Transverse colon (tissue), 4 donors: ENCODE results near the gene TJP3. TPM values are rescaled to one million over a fixed set of nuclear protein-coding genes. Genes with fewer than 3 reads are reported as not detected.

Source experiments
- DNase-seq: peaks from one replicate; pipeline ENCODE4 v3.0.0-alpha.2; 2019
- H3K27ac ChIP-seq, 4 donors: fragments of 200-600 bp; sonication (generic); 2 replicates each; pipeline ENCODE4 v1.5.1; 2016 to 2018; ENCODE audit warnings: inconsistent platforms in 4 of 4
- H3K27me3 ChIP-seq: fragments of 200-600 bp; sonication (generic); 2 replicates; pipeline ENCODE4 v1.5.1; 2017; ENCODE audit warnings: inconsistent platforms
- H3K36me3 ChIP-seq, 4 donors: fragments of 200-600 bp; sonication (generic); 2 replicates each; pipeline ENCODE4 v1.5.1; 2017 to 2019; ENCODE audit warnings: inconsistent platforms in 4 of 4
- H3K4me1 ChIP-seq, 4 donors: fragments of 200-600 bp; sonication (generic); 2 replicates each; pipeline ENCODE4 v1.5.1; 2017 to 2020; ENCODE audit warnings: inconsistent platforms in 4 of 4
- H3K4me3 ChIP-seq, 4 donors: fragments of 200-600 bp; sonication (generic); 1 replicate in 1 of 4; 2 replicates in 3 of 4; pipeline versions ENCODE4 v1.5.1 to v1.6.1; 2017 to 2019; ENCODE audit warnings: inconsistent platforms in 4 of 4
- H3K9me3 ChIP-seq, 2 donors: fragments of 200-600 bp; sonication (generic); 2 replicates each; pipeline ENCODE4 v1.5.1; 2017 to 2019; ENCODE audit warnings: inconsistent platforms in 2 of 2
- EP300 ChIP-seq: sonication (generic); formaldehyde crosslinking; IDR thresholded peaks from one replicate; pipeline ENCODE4 v1.6.1; 2017; ENCODE audit warnings: antibody characterized with exemption, low read depth
- POLR2A ChIP-seq: fragments of 450-650 bp; IDR thresholded peaks from one replicate; pipeline ENCODE4 v1.6.1; 2016; ENCODE audit warnings: antibody characterized with exemption, mild to moderate bottlenecking, moderate library complexity
- POLR2AphosphoS5 ChIP-seq, 3 donors: sonication (generic); formaldehyde crosslinking; IDR thresholded peaks; one replicate each; pipeline ENCODE4 v1.6.1; 2016; ENCODE audit warnings: antibody characterized with exemption in 3 of 3
- WGBS, 2 donors: methylation state at CpG; one replicate each; pipeline ENCODE4 v1.1.5; 2018; ENCODE audit warnings: low coverage in 1 of 2; 5-methylcytosine and 5-hydroxymethylcytosine counted together
- in situ Hi-C, 4 donors: fragments of 200-750 bp; cut with MboI; loops; one replicate each; pipeline versions ENCODE4 v1.15.0 to v1.15.1; 2017; ENCODE audit warnings: low sequenced_read_pairs in 3 of 4, low pct_ligation_motif_present in 1 of 4, low pct_unique_long_range_greater_than_20kb in 1 of 4
- intact Hi-C: fragments of 100-400 bp; cut with DNase I; formaldehyde crosslinking; loops from one replicate; pipeline ENCODE4 v1.15.1; 2023; ENCODE audit warnings: low total_unique reads
- total RNA-seq, 4 donors: library from RNA; depleted of rRNA; stranded (reverse); fragments of >200 nt; gene quantifications; one replicate each; pipeline ENCODE4 v1.1.0, GENCODE V29; 2016
- TF ChIP-seq, protein P1 (sequence below), 5 experiments: fragments of 200-600 bp in 3 of 5; fragments of 450-650 bp in 2 of 5; sonication (generic) in 3 of 5; IDR thresholded peaks; 1 replicate in 2 of 5; 2 replicates in 3 of 5; pipeline ENCODE4 v1.5.1; 2016 to 2017; ENCODE audit warnings: antibody characterized with exemption in 5 of 5, inconsistent platforms in 3 of 5, mild to moderate bottlenecking in 2 of 5, moderate library complexity in 1 of 5

TJP3 gene
- total RNA-seq, 4 donors from 2014 or later: 234 to 894 (median 282) TPM

DNA sequence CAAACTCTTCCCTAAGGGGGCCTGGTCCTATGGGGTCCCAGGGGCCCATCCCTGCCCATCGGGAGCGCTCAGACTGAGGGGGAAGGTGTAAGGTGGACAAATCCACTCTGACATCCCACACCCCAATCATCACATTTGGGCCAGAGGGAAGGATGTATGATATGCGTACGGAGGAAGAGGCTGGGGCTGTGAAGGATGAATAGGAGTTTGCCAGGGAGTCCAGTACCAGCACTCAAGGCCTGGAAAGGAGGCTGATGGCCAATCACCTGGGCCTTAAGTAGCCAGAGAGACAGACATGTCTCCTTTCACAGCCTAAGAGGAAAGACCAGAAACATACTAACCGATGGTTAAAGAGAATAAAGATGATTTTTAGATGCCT, 14.9 kb downstream of the TJP3 start:
- Histone ChIP-seq H3K4me1 (peaks cover 3 to 77% (median 44%) of the 10 kb centered on the region in 4 donors), H3K4me3 (peak overlapping the region in 1 of 4 donors; percentile 61), H3K27ac (peak overlapping the region; percentile 85 to 94 (median 89)), H3K36me3 (no peaks in the 10 kb centered on the region), H3K27me3 (peaks cover 38% of the 10 kb centered on the region), H3K9me3 (no peaks in the 10 kb centered on the region)
- in situ Hi-C loops (no loop called here), intact Hi-C loops (no loop called here)
- no peak for DNase-seq
- 81 to 83% methylated on average over 3 to 5 of the region's 5 CpGs for WGBS, 2 donors
- TF ChIP-seq POLR2AphosphoS5 (IDR thresholded peaks at IDR 0.05) (no peak), POLR2A (no peak), EP300 (no peak)
- TF ChIP-seq, protein P1, sequence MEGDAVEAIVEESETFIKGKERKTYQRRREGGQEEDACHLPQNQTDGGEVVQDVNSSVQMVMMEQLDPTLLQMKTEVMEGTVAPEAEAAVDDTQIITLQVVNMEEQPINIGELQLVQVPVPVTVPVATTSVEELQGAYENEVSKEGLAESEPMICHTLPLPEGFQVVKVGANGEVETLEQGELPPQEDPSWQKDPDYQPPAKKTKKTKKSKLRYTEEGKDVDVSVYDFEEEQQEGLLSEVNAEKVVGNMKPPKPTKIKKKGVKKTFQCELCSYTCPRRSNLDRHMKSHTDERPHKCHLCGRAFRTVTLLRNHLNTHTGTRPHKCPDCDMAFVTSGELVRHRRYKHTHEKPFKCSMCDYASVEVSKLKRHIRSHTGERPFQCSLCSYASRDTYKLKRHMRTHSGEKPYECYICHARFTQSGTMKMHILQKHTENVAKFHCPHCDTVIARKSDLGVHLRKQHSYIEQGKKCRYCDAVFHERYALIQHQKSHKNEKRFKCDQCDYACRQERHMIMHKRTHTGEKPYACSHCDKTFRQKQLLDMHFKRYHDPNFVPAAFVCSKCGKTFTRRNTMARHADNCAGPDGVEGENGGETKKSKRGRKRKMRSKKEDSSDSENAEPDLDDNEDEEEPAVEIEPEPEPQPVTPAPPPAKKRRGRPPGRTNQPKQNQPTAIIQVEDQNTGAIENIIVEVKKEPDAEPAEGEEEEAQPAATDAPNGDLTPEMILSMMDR (IDR thresholded peaks at IDR 0.05): no peak

DNA sequence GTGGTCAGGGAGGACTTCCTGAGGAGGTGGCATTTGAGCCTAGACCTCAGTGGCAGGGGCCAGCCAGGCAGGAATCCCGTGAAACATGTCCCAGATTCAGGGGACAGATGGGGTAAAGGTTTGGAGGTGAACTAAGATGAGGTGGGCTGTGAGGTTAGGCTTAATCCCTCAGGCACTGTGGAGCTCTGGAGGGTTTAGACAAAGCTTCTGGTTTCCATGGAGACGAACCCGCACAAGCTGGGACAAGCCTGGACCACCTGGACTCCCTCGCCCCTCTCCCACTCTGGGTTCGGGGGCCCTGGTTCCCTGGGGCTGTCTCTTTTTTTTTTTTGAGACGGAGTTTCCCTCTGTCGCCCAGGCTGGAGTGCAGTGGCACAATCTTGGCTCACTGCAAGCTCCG, 15.7 kb downstream of the TJP3 start:
- no peaks in the 10 kb centered on the region for H3K9me3 ChIP-seq
- H3K27me3 ChIP-seq: peaks cover 38% of the 10 kb centered on the region
- intact Hi-C loops (no loop called here), in situ Hi-C loops (no loop called here)
- 29 to 32% methylated on average over 2 to 8 of the region's 8 CpGs for WGBS, 2 donors
- peaks cover 3 to 71% (median 41%) of the 10 kb centered on the region in 4 donors for H3K4me1 ChIP-seq
- peak overlapping the region in 1 of 4 donors; percentile 12 for H3K4me3 ChIP-seq
- TF ChIP-seq POLR2A: no peak
- TF ChIP-seq, protein P1 (IDR thresholded peaks at IDR 0.05): no peak
- no peaks in the 10 kb centered on the region for H3K36me3 ChIP-seq
- H3K27ac ChIP-seq: peak overlapping the region; percentile 85 to 94 (median 89)
- DNase-seq: no peak

DNA sequence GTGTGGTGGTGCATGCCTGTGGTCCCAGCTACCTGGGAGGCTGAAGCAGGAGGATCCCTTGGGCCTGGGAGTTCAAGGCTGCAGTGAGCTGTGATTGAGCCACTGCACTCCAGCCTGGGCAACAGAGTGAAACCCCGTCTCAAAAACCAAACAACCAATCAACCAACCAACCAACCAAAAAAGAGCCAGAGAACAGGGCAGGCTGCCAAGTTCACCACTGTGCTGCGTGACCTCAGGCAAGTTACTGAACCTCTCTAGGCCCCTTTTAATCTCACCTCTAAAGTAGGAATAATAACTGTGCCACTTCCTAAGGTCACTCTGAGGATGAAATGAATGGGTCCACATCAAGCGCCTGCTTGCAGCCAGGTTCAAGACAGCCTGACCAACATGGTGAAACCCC, 16.9 kb downstream of the TJP3 start:
- peaks cover 3 to 63% (median 37%) of the 10 kb centered on the region in 4 donors for H3K4me1 ChIP-seq
- H3K9me3 ChIP-seq: no peaks in the 10 kb centered on the region
- no peak overlapping the region for H3K4me3 ChIP-seq
- WGBS, 2 donors: 61% methylated on average over 3 of the region's 3 CpGs; no CpG with 5 or more reads in 1 of the 2 donors
- peaks cover 33% of the 10 kb centered on the region for H3K27me3 ChIP-seq
- peaks cover 0 to 3% (median 0%) of the 10 kb centered on the region in 4 donors for H3K36me3 ChIP-seq
- intact Hi-C loops (no loop called here), in situ Hi-C loops (no loop called here)
- no peak for DNase-seq
- no peak for TF ChIP-seq EP300
- TF ChIP-seq POLR2A: no peak
- H3K27ac ChIP-seq: peak overlapping the region; percentile 67 to 86 (median 78)

DNA sequence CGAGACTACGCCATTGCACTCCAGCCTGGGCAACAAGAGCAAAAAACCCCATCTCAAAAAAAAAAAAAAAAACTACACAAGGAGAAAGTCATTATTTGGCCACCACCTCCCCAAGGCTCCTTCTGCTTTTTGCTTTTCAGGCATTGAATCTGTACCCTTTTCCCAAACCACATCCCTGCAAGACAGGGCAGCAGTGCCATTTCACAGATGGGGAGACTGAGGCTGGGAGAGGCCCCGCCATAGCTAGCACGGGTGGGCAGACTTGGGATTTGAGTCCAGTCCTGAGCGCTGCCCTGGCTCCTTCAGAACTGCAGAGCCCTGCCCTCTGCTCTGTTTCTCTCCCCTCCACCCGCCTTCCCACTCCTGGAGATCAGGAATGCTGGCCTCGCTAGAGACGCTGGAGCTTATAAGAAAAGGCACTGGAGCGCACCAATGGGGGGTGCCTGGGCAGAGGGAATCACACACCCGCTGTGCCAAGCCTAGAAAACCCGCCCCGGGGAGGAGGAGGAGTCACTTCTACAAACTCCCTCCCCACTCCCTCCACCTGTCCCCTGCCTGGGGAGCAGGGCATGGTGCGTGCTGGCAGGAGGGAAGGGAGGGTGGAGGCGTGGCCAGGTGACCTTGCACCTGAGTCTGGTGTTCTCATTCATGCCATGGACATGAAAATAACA, 17.6 kb downstream of the TJP3 start:
- H3K27ac ChIP-seq: peak overlapping the region; percentile 67 to 86 (median 78)
- TF ChIP-seq POLR2AphosphoS5 (IDR thresholded peaks at IDR 0.05) (peak; percentile 52 to 86 (median 82)), POLR2A (peak; percentile 72), EP300 (no peak)
- TF ChIP-seq, protein P1 (IDR thresholded peaks at IDR 0.05): no peak
- 34 to 51% methylated on average over 4 to 14 of the region's 14 CpGs for WGBS, 2 donors
- H3K36me3 ChIP-seq: peaks cover 0 to 6% (median 0%) of the 10 kb centered on the region in 4 donors
- no peak overlapping the region for H3K4me3 ChIP-seq
- peaks cover 27% of the 10 kb centered on the region for H3K27me3 ChIP-seq
- intact Hi-C loops: no loop called here
- in situ Hi-C loops: no loop called here
- DNase-seq: peak; percentile 93
- no peaks in the 10 kb centered on the region for H3K9me3 ChIP-seq
- peaks cover 3 to 60% (median 31%) of the 10 kb centered on the region in 4 donors for H3K4me1 ChIP-seq
